Inflammatory macrophage treated with lipopolysaccharide for 4 hours (primary cell): Measurements from ENCODE around the gene SEC61A2.

Source experiments
- DNase-seq: peaks from one replicate; pipeline ENCODE4 v3.0.0-alpha.2; 2020

Gene SEC61A2

GRCh38 chr10:12200850-12201249 lies 71.4 kb downstream of the SEC61A2 start:
- DNase-seq, result no peak

DNA sequence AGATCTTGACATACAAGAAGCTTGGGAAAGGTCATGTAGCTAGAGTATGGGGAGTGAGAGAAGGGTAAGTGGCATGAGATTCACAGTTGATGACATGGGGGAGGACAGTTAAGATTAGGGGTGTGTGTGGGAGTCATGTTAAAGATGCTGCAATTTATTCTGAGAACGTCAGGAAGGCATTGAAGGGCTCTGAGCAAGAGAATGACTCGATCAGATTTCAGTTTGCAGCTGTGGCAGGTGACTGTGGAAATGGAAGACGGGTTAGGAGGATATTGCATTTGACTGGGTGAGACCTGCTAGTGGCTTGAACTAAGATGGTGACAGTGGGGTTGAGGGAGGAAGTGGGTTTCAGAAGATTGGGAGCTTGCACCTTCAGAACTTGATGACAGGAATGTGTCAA lies 72.1 kb downstream of the SEC61A2 start:
- DNase-seq, result no peak

- DNase-seq, result no peak
Observed at GRCh38 chr10:12202226-12202625, 72.7 kb downstream of the SEC61A2 start.

- no peak for DNase-seq
Observed at GRCh38 chr10:12205082-12205481, 75.6 kb downstream of the SEC61A2 start.

DNA sequence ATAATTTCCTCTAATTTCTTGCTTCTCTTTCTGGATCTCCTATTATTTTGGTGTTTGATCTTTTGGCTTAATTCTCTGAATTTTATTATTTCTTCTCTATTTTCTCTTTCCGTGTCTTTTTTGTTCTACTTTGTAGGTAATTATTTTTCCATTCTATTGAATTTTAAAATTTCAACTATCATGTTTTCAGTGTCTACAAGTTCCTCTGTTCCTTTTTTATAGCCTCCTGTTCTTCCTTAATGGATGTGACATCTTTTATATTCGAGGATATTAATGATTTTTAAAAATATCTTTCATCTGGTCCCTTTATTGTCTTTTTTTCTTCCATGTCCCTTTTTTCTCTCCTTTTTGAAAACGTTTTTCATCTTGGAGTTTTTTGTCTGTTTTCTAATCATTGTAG lies 77.6 kb downstream of the SEC61A2 start:
- no peak for DNase-seq

DNA sequence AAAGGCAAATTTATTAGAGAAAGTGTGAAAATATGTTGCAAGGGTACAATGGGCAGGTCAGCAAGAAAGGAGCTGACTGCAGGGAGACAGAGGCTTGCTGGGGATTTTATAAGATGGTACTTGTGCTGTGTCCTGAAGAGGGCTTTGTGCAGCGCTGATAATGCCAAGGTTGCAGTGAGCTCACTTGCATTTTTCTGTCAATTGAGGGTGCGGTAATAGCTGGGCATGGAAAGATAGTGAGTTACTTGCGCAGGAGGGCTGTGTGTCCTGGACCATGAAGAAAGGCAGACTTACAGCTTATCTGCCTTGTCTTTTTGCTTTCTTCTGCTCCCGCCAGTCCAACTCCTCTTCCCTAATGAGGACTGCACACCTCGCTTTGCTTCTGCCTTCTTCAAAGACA lies 79.0 kb downstream of the SEC61A2 start:
- no peak for DNase-seq

DNA sequence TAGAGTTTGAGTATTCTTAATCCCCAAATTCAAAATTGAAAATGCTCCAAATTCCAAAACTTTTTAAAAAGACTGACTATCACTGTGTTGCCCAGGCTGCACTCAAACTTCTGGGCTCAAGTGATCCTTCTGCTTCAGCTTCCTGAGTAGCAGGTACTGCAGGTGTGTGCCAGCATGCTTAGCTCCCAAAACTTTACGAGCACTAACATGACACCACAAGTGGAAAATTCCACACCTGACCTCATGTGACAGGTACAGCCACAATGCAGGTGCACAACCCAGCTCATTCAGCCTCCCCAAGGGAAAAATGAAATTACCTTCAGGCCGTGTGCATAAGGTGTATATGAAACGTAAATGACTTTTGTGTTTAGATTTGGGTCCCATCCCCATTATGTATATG lies 83.0 kb downstream of the SEC61A2 start:
- no peak for DNase-seq

- no peak for DNase-seq
Observed at GRCh38 chr10:12213621-12214020, 84.1 kb downstream of the SEC61A2 start.

DNA sequence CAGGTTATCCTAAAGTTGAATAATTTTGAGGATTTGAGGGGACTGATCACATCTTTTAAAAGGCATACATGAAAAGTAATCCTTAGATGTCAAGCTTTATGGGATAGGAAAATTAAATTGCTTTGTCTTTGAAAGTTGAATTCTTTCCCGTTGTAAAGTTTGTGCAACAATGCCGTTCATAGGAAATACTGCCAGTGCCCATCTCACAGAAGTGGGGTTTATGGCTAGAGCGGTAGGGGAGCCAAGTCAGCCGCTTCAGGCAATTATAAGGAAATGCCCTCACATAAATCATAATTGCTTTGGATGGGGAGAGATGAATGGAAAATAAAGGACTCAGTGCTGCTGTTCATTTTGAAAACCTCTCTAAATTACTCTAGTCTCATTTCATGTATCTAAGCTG lies 84.6 kb downstream of the SEC61A2 start:
- DNase-seq, result no peak

- DNase-seq, result peak; percentile 48
Observed at GRCh38 chr10:12214763-12215218, 85.3 kb downstream of the SEC61A2 start.
